RWPE1 (cell line): ENCODE results near the gene EMID1.

Experiments
- CTCF ChIA-PET: fragments of 350-600 bp; sonication (Branson Sonifier 250); formaldehyde crosslinking; extraction: SDS; loops from one replicate; lab custom pipeline; 2021; lab: Yijun Ruan, JAX
- POLR2A ChIA-PET: fragments of 400-600 bp; formaldehyde crosslinking; extraction: SDS; loops from one replicate; lab custom pipeline; 2020; ENCODE audit warnings: antibody characterized with exemption; ENCODE audit not compliant: low non-redundant PET; lab: Yijun Ruan, JAX
- DNase-seq: peaks from one replicate; pipeline ENCODE4 v3.0.0; 2012; ENCODE audit warnings: low spot score
- H3K27ac ChIP-seq: fragments of 450-650 bp; 2 replicates; pipeline ENCODE4 v1.5.1; 2017
- CTCF ChIP-seq: fragments of 450-650 bp; conservative IDR thresholded peaks from 2 replicates; pipeline ENCODE4 v1.5.1; 2017; ENCODE audit warnings: low read depth, mild to moderate bottlenecking

The EMID1 gene

GRCh38 chr22:29165321-29166060, 40.2 kb upstream of the EMID1 start:
- DNase-seq: no peak
- ChIA-PET CTCF (no interaction called here), POLR2A (no interaction called here)
- no peak for TF ChIP-seq CTCF
- H3K27ac ChIP-seq: no peak overlapping the region

- no peak overlapping the region for H3K27ac ChIP-seq
- no peak for DNase-seq
- ChIA-PET POLR2A (no interaction called here), CTCF (interaction anchor here (0.6 kb wide), 1 partner anchor 1568 kb away, joined by 3 read pairs; no protein-coding TSS in a partner anchor)
- no peak for TF ChIP-seq CTCF
Measured at GRCh38 chr22:29166180-29166579, 39.5 kb upstream of the EMID1 start.

- DNase-seq: no peak
- ChIA-PET POLR2A (interaction anchor here (0.6 kb wide), 1 partner anchor 26 kb away, joined by 3 read pairs; no protein-coding TSS in a partner anchor), CTCF (no interaction called here)
- H3K27ac ChIP-seq: no peak overlapping the region
- no peak for TF ChIP-seq CTCF
Measured at GRCh38 chr22:29167032-29167911, 38.4 kb upstream of the EMID1 start.

- DNase-seq: no peak
- no peak overlapping the region for H3K27ac ChIP-seq
- no peak for TF ChIP-seq CTCF
- POLR2A ChIA-PET: no interaction called here
- CTCF ChIA-PET: no interaction called here
Measured at GRCh38 chr22:29171721-29172120, 34.0 kb upstream of the EMID1 start.

GRCh38 chr22:29172216-29172615, 33.5 kb upstream of the EMID1 start:
- DNase-seq: no peak
- no peak overlapping the region for H3K27ac ChIP-seq
- ChIA-PET CTCF (no interaction called here), POLR2A (no interaction called here)
- no peak for TF ChIP-seq CTCF

GRCh38 chr22:29175312-29175835, 30.3 kb upstream of the EMID1 start:
- no peak for TF ChIP-seq CTCF
- no peak overlapping the region for H3K27ac ChIP-seq
- no peak for DNase-seq
- CTCF ChIA-PET: no interaction called here
- POLR2A ChIA-PET: no interaction called here
